B cell (primary cell): ENCODE results near the gene MEOX2. TPM values are rescaled to one million over a fixed set of nuclear protein-coding genes. Genes with fewer than 3 reads are reported as not detected.

Source experiments
- ATAC-seq: fragments of 200-7000 bp; cut with Tn5 transposase; one replicate; pipeline ENCODE4 v1.10.0; 2021; ENCODE audit warnings: low read depth, mild to moderate bottlenecking, moderate number of reproducible peaks, moderate library complexity
- CTCF ChIA-PET: fragments of 350-600 bp; sonication (Branson Sonifier 250); formaldehyde crosslinking; loops from one replicate; lab custom pipeline; 2021; ENCODE audit warnings: antibody characterized with exemption, inconsistent platforms; lab: Charles Lee
- POLR2A ChIA-PET: fragments of 350-600 bp; sonication (Branson Sonifier 250); formaldehyde crosslinking; loops from one replicate; lab custom pipeline; 2021; ENCODE audit warnings: antibody characterized with exemption; lab: Charles Lee
- DNase-seq: peaks from one replicate; pipeline ENCODE4 v3.0.0; 2013
- H2AFZ ChIP-seq: 2 replicates; pipeline ENCODE4 v1.6.1; 2012; ENCODE audit warnings: mild to moderate bottlenecking, low read depth, low read length; ENCODE audit not compliant: insufficient read depth, poor library complexity, severe bottlenecking
- H3K27ac ChIP-seq, 2 donors: 1 replicate in 1 of 2; 2 replicates in 1 of 2; pipeline ENCODE4 v1.5.1; 2012 to 2013; ENCODE audit warnings: low read length in 2 of 2, mild to moderate bottlenecking in 2 of 2, moderate library complexity in 1 of 2
- H3K27me3 ChIP-seq, 4 experiments: fragments of 200-600 bp in 1 of 4; sonication (generic) in 1 of 4; replicated peaks in 1 of 4; 1 replicate in 2 of 4; 2 replicates in 2 of 4; pipeline versions ENCODE4 v1.6.1 to v1.7.0; 2013 to 2016; ENCODE audit warnings: low read length in 3 of 4, mild to moderate bottlenecking in 2 of 4, mixed read lengths in 1 of 4, moderate library complexity in 1 of 4; ENCODE audit not compliant: insufficient read depth in 4 of 4, control insufficient read depth in 3 of 4; ENCODE audit errors: control extremely low read depth in 1 of 4
- H3K36me3 ChIP-seq, 2 experiments: replicated peaks in 1 of 2; 1 replicate in 1 of 2; 2 replicates in 1 of 2; pipeline versions ENCODE4 v1.6.1 to v1.7.1; 2013; ENCODE audit warnings: low read length in 1 of 2; ENCODE audit not compliant: insufficient read depth in 2 of 2, control insufficient read depth in 1 of 2; ENCODE audit errors: control extremely low read depth in 1 of 2, extremely low read depth in 1 of 2
- H3K4me1 ChIP-seq, 2 donors: fragments of 200-600 bp in 1 of 2; sonication (generic) in 1 of 2; 1 replicate in 1 of 2; 2 replicates in 1 of 2; pipeline versions ENCODE4 v1.5.1 to v1.6.1; 2013 to 2017; ENCODE audit warnings: low read length in 2 of 2; ENCODE audit not compliant: control insufficient read depth in 2 of 2, insufficient read depth in 2 of 2
- H3K4me2 ChIP-seq: replicated peaks from 2 replicates; pipeline ENCODE3; 2012; ENCODE audit warnings: mild to moderate bottlenecking, low read depth, low read length; ENCODE audit not compliant: poor library complexity, severe bottlenecking
- H3K4me3 ChIP-seq, 5 experiments: fragments of 200-600 bp in 1 of 5; sonication (generic) in 1 of 5; 1 replicate in 3 of 5; 2 replicates in 2 of 5; pipeline versions ENCODE4 v1.5.1 to v1.7.0; 2011 to 2016; ENCODE audit warnings: low read length in 4 of 5, mild to moderate bottlenecking in 4 of 5, low read depth in 2 of 5, control low read depth in 1 of 5, moderate library complexity in 1 of 5; ENCODE audit not compliant: insufficient read depth in 1 of 5; ENCODE audit errors: control extremely low read depth in 1 of 5, extremely low read depth in 1 of 5
- H3K79me2 ChIP-seq: fragments of 200-600 bp; sonication (generic); one replicate; pipeline ENCODE4 v1.6.0; 2016; ENCODE audit warnings: low read length; ENCODE audit not compliant: control insufficient read depth, insufficient read depth
- H3K9ac ChIP-seq: fragments of 200-600 bp; sonication (generic); 2 replicates; pipeline ENCODE4 v1.6.1; 2017; ENCODE audit warnings: mild to moderate bottlenecking, low read length, moderate library complexity
- H3K9me3 ChIP-seq, 3 donors: one replicate each; pipeline versions ENCODE4 v1.6.1 to v1.7.1; 2013; ENCODE audit warnings: low read length in 2 of 3; ENCODE audit not compliant: control insufficient read depth in 2 of 3, insufficient read depth in 1 of 3; ENCODE audit errors: control extremely low read depth in 1 of 3
- H4K20me1 ChIP-seq: 2 replicates; pipeline ENCODE4 v1.6.0; 2012; ENCODE audit warnings: mild to moderate bottlenecking, low read length; ENCODE audit not compliant: insufficient read depth, control insufficient read depth, poor library complexity, severe bottlenecking
- H3K27ac Mint-ChIP-seq: one replicate; pipeline ENCODE4 v1.8.0; 2021; ENCODE audit warnings: mixed read lengths
- H3K27me3 Mint-ChIP-seq: one replicate; pipeline ENCODE4 v1.8.0; 2021; ENCODE audit warnings: mixed read lengths
- H3K4me1 Mint-ChIP-seq: one replicate; pipeline ENCODE4 v1.8.0; 2021; ENCODE audit warnings: mixed read lengths
- H3K4me3 Mint-ChIP-seq: one replicate; pipeline ENCODE4 v1.8.0; 2021; ENCODE audit warnings: mixed read lengths
- H3K9me3 Mint-ChIP-seq: one replicate; pipeline ENCODE4 v1.8.0; 2022; ENCODE audit warnings: mixed read lengths; ENCODE audit not compliant: insufficient read depth
- EZH2 ChIP-seq: IDR thresholded peaks from 2 replicates; pipeline ENCODE4 v1.6.1; 2012; ENCODE audit warnings: borderline replicate concordance, low read depth, mild to moderate bottlenecking, moderate library complexity, low read length; ENCODE audit not compliant: insufficient read depth, poor library complexity, severe bottlenecking
- WGBS: methylation state at CpG from one replicate; pipeline ENCODE4 v1.1.5; 2013; ENCODE audit warnings: missing lambda C conversion rate; ENCODE audit not compliant: insufficient coverage; 5-methylcytosine and 5-hydroxymethylcytosine counted together
- intact Hi-C: fragments of 100-400 bp; cut with micrococcal nuclease; formaldehyde crosslinking; loops from one replicate; pipeline ENCODE4 v1.10.0; 2022
- polyA plus RNA-seq: library from polyadenylated mRNA; depleted of rRNA; stranded (reverse); fragments of >200 nt; gene quantifications from 2 replicates; pipeline ENCODE4 v1.2.3, GENCODE V29; 2012
- total RNA-seq, 2 donors: library from RNA; stranded (reverse); fragments of 120-200 nt in 1 of 2; gene quantifications; 1 replicate in 1 of 2; 2 replicates in 1 of 2; pipeline versions ENCODE4 v1.2.3 to v1.2.4, GENCODE V29; 2013 to 2022
- TF ChIP-seq, protein P1 (sequence below): fragments of 200-600 bp; IDR thresholded peaks from one replicate; pipeline ENCODE4 v1.8.0; 2022; ENCODE audit warnings: antibody characterized with exemption, mild to moderate bottlenecking

The MEOX2 gene
- total and polyA plus RNA-seq, 2 donors (not counting 1 experiment from before 2014, with no cell fraction given) = not detected

DNA sequence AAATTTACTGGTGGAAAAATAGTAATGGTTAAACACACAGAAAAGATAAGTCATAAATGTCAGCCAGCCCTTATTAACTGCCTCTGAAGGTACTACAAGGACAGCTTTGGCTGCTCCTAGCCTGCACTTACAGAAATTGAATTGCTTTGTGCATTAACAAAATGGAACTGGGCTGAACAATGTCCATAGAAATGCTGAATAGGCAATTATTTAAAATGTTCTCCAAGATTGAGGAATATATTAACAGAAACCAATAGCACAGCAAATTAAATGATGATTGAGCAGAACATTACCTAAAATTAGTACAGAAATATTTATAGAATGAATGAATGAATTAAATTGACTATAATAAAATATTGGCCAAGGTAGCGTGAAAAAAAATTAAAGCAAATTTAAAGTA lies 82.3 kb downstream of the MEOX2 start:
- no peak overlapping the region for H3K27ac ChIP-seq
- H4K20me1 ChIP-seq = no peaks in the 10 kb centered on the region
- ATAC-seq = no peak
- no CpG with 5 or more reads among the region's 1 CpG for WGBS
- TF ChIP-seq, protein P1, sequence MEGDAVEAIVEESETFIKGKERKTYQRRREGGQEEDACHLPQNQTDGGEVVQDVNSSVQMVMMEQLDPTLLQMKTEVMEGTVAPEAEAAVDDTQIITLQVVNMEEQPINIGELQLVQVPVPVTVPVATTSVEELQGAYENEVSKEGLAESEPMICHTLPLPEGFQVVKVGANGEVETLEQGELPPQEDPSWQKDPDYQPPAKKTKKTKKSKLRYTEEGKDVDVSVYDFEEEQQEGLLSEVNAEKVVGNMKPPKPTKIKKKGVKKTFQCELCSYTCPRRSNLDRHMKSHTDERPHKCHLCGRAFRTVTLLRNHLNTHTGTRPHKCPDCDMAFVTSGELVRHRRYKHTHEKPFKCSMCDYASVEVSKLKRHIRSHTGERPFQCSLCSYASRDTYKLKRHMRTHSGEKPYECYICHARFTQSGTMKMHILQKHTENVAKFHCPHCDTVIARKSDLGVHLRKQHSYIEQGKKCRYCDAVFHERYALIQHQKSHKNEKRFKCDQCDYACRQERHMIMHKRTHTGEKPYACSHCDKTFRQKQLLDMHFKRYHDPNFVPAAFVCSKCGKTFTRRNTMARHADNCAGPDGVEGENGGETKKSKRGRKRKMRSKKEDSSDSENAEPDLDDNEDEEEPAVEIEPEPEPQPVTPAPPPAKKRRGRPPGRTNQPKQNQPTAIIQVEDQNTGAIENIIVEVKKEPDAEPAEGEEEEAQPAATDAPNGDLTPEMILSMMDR = no peak
- TF ChIP-seq EZH2 = no peak
- H3K36me3 ChIP-seq = no peaks in the 10 kb centered on the region
- H3K4me3 ChIP-seq = no peak overlapping the region
- H3K4me2 ChIP-seq = no peak overlapping the region
- no peak overlapping the region for H3K27ac Mint-ChIP-seq
- no peaks in the 10 kb centered on the region for H3K79me2 ChIP-seq
- ChIA-PET POLR2A (no interaction called here), CTCF (no interaction called here)
- no peaks in the 10 kb centered on the region for H3K27me3 ChIP-seq
- intact Hi-C loops = no loop called here
- no peaks in the 10 kb centered on the region for H3K4me1 Mint-ChIP-seq
- no peak overlapping the region for H3K4me3 Mint-ChIP-seq
- DNase-seq = no peak
- H3K27me3 Mint-ChIP-seq = no peaks in the 10 kb centered on the region
- H3K9me3 ChIP-seq = peaks cover 0 to 13% (median 4%) of the 10 kb centered on the region in 3 donors
- no peaks in the 10 kb centered on the region for H3K9me3 Mint-ChIP-seq
- H2AFZ ChIP-seq = no peak overlapping the region
- H3K4me1 ChIP-seq = no peaks in the 10 kb centered on the region
- H3K9ac ChIP-seq = no peak overlapping the region

- ChIA-PET POLR2A (no interaction called here), CTCF (no interaction called here)
- Histone ChIP-seq H3K4me2 (no peak overlapping the region), H2AFZ (no peak overlapping the region), H3K4me1 (no peaks in the 10 kb centered on the region), H3K79me2 (no peaks in the 10 kb centered on the region), H3K27ac (no peak overlapping the region), H3K9ac (no peak overlapping the region), H3K27me3 (no peaks in the 10 kb centered on the region), H3K36me3 (no peaks in the 10 kb centered on the region), H4K20me1 (no peaks in the 10 kb centered on the region), H3K4me3 (no peak overlapping the region), H3K9me3 (peaks cover 0 to 17% (median 6%) of the 10 kb centered on the region in 3 donors)
- no peaks in the 10 kb centered on the region for H3K4me1 Mint-ChIP-seq
- DNase-seq (no peak), ATAC-seq (no peak)
- 96% methylated on average over 2 of the region's 2 CpGs for WGBS
- intact Hi-C loops = no loop called here
- H3K27me3 Mint-ChIP-seq = no peaks in the 10 kb centered on the region
- TF ChIP-seq, protein P1 = no peak
- TF ChIP-seq EZH2 = no peak
- H3K27ac Mint-ChIP-seq = no peak overlapping the region
- H3K4me3 Mint-ChIP-seq = no peak overlapping the region
- H3K9me3 Mint-ChIP-seq = no peaks in the 10 kb centered on the region
Measured at GRCh38 chr7:15603124-15603523, 83.4 kb downstream of the MEOX2 start.
